ENCODE measurements around the gene AHRR. TPM values are rescaled to one million over a fixed set of nuclear protein-coding genes. Genes with fewer than 3 reads are reported as not detected.

AHRR gene
- total and polyA plus RNA-seq, 2 of the 4 experiments (the other 2 are of a cell fraction), result 15.6 to 37.1 TPM

GRCh38 chr5:370959-371810 is 49.7 kb downstream of the AHRR start (continued):
- TF ChIP-seq CEBPB (IDR thresholded peaks at IDR 0.05; ENCODE audit: low read depth, low read length), result no peak

GRCh38 chr5:371811-372555 is 50.5 kb downstream of the AHRR start:
- POLR2A ChIA-PET (ENCODE audit: unreplicated experiment), result no interaction called here
- peak overlapping the region; percentile 79 for H2AK9ac ChIP-seq (replicated peaks; ENCODE audit: low read depth, low read length, poor library complexity)
- peak overlapping the region; percentile 84 to 99 for H4K8ac ChIP-seq (ENCODE audit: low read depth in 2 of 2, low read length in 2 of 2)
- peak overlapping the region; percentile 99 for H2AK5ac ChIP-seq (ENCODE audit: low read depth, low read length)
- peak overlapping the region; percentile 35; the same call in 1 of the 2 replicates for H3K56ac ChIP-seq (ENCODE audit: extremely low read depth, insufficient read depth, low read length)
- intact Hi-C loops (cut with micrococcal nuclease) (no loop called here), in situ Hi-C loops (cut with MboI; ENCODE audit: low sequenced_read_pairs) (no loop called here), dilution Hi-C loops (cut with HindIII; ENCODE audit: low sequenced_read_pairs, unreplicated experiment) (no loop called here)
- peak overlapping the region; percentile 97 for H2BK5ac ChIP-seq (ENCODE audit: low read depth, low read length, poor library complexity, severe bottlenecking)
- peak overlapping the region; percentile 100 for H2BK120ac ChIP-seq (ENCODE audit: low read depth, low read length)
- H3K4me3 ChIP-seq (ENCODE audit: insufficient read depth, low read depth, low read length), result no peak overlapping the region
- peak overlapping the region; percentile 100 for H4K91ac ChIP-seq (ENCODE audit: insufficient read depth, low read depth, low read length)
- H2BK20ac ChIP-seq (ENCODE audit: low read depth, low read length), result peak overlapping the region; percentile 70
- H2AFZ ChIP-seq (replicated peaks; ENCODE audit: low read length, poor library complexity), result peak overlapping the region; percentile 17
- DNase-seq, result no peak
- peaks cover 37% of the 10 kb centered on the region for H3K9me1 ChIP-seq (ENCODE audit: insufficient read depth, low read length)
- BruUV-seq (replicated peaks), result no TSS peak
- peak overlapping the region; percentile 2; the same call in 1 of the 2 replicates for H3K18ac ChIP-seq (ENCODE audit: low read depth, low read length)
- H3K36me3 ChIP-seq (ENCODE audit: control insufficient read depth, insufficient read depth, low read length), result peaks cover 37% of the 10 kb centered on the region
- TF ChIP-seq RAD21 (IDR thresholded peaks at IDR 0.05; ENCODE audit: low read length) (no peak), CEBPB (IDR thresholded peaks at IDR 0.05; ENCODE audit: low read depth, low read length) (no peak), MXI1 (IDR thresholded peaks at IDR 0.05; ENCODE audit: borderline replicate concordance, low read depth, low read length) (no peak), NFE2L2 (IDR thresholded peaks at IDR 0.05; ENCODE audit: low read depth, low read length) (no peak), FOS (IDR thresholded peaks at IDR 0.05; ENCODE audit: low read depth, low read length) (no peak), RFX5 (IDR thresholded peaks at IDR 0.05; ENCODE audit: low read depth, low read length) (no peak), SMC3 (IDR thresholded peaks at IDR 0.05; ENCODE audit: low read depth, low read length) (no peak), RCOR1 (IDR thresholded peaks at IDR 0.05; ENCODE audit: insufficient replicate concordance, low read length) (no peak), CTCF (conservative IDR thresholded peaks at IDR 0.05; ENCODE audit: low read depth, low read length) (no peak), CHD1 (IDR thresholded peaks at IDR 0.05; ENCODE audit: low read depth, low read length) (no peak), POLR2A (IDR thresholded peaks at IDR 0.05; ENCODE audit: low read depth, low read length) (no peak)
- peak overlapping the region; percentile 81 for H4K5ac ChIP-seq (ENCODE audit: low read depth, low read length)
- H3K4ac ChIP-seq (ENCODE audit: low read depth, low read length), result peak overlapping the region; percentile 95
- H3K27me3 ChIP-seq (ENCODE audit: control insufficient read depth, insufficient read depth, low read length), result no peaks in the 10 kb centered on the region
- 93% methylated on average over 4 of the region's 12 CpGs; no CpG with 5 or more reads in 1 of the 2 experiments for WGBS, 2 experiments (ENCODE audit: extremely low coverage in 2 of 2, insufficient read length in 1 of 2)
- peak overlapping the region; percentile 58 for H3K14ac ChIP-seq (replicated peaks; ENCODE audit: low read depth, low read length)
- H3K79me1 ChIP-seq (ENCODE audit: low read depth in 1 of 2, low read length in 2 of 2), result peaks cover 41 to 88% of the 10 kb centered on the region in 2 experiments
- H3K9ac ChIP-seq (ENCODE audit: low read depth, low read length), result 0 out of 2 replicates have a peak overlapping the region, but pooled peaks have one; percentile 1
- no peak for ATAC-seq (ENCODE audit: low read depth)
- H3K27ac ChIP-seq (ENCODE audit: insufficient read depth, low read length), result peak overlapping the region; percentile 84
- H3K9me3 ChIP-seq (ENCODE audit: control insufficient read depth, insufficient read depth, low read length), result no peaks in the 10 kb centered on the region
- H2BK15ac ChIP-seq (ENCODE audit: low read depth, low read length), result peak overlapping the region; percentile 31; the same call in 2 of the 3 replicates
- no peak overlapping the region for H3K23ac ChIP-seq (ENCODE audit: low read depth, low read length)
- CTCF ChIA-PET, result no interaction called here
- H3K4me2 ChIP-seq (ENCODE audit: low read depth, low read length), result no peak overlapping the region
- H4K20me1 ChIP-seq (ENCODE audit: insufficient read depth, low read length), result peaks cover 9% of the 10 kb centered on the region; the same call in 1 of the 2 replicates
- peaks cover 45% of the 10 kb centered on the region for H3K4me1 ChIP-seq (ENCODE audit: control insufficient read depth, insufficient read depth, low read length)
